GM19463 (cell line): Measurements from ENCODE around the gene KIRREL1.

Source experiments
- ATAC-seq: cut with Tn5 transposase; IDR thresholded peaks from one replicate; pipeline ENCODE4 v1.9.1; 2021; ENCODE audit warnings: mild to moderate bottlenecking, moderate library complexity; ENCODE audit not compliant: unreplicated experiment

KIRREL1 gene

GRCh38 chr1:157971769-157972168 lies 21.7 kb upstream of the KIRREL1 start:
- ATAC-seq, result no peak

- no peak for ATAC-seq
Measured at GRCh38 chr1:157975228-157975950, 18.1 kb upstream of the KIRREL1 start.

GRCh38 chr1:157976888-157977287 lies 16.6 kb upstream of the KIRREL1 start:
- ATAC-seq, result no peak

GRCh38 chr1:157978586-157979403 lies 14.7 kb upstream of the KIRREL1 start:
- no peak for ATAC-seq

- ATAC-seq, result no peak
Measured at GRCh38 chr1:157982136-157982535, 11.3 kb upstream of the KIRREL1 start.

- no peak for ATAC-seq
Measured at GRCh38 chr1:157983787-157984186, 9.7 kb upstream of the KIRREL1 start.

- ATAC-seq, result no peak
Measured at GRCh38 chr1:157984469-157984868, 9.0 kb upstream of the KIRREL1 start.

GRCh38 chr1:157985473-157985872 lies 8.0 kb upstream of the KIRREL1 start:
- ATAC-seq, result no peak

- ATAC-seq, result no peak
Measured at GRCh38 chr1:157988002-157988401, 5.4 kb upstream of the KIRREL1 start.

- no peak for ATAC-seq
Measured at GRCh38 chr1:157992031-157992832, 1.2 kb upstream of the KIRREL1 start.

GRCh38 chr1:157992833-157993146 lies 655 bp upstream of the KIRREL1 start:
- ATAC-seq, result no peak

- ATAC-seq, result no peak
Measured at GRCh38 chr1:157993918-157994605, 617 bp downstream of the KIRREL1 start.

GRCh38 chr1:157994704-157995582 lies 1.5 kb downstream of the KIRREL1 start:
- ATAC-seq, result no peak

- ATAC-seq, result no peak
Measured at GRCh38 chr1:157995583-157996169, 2.2 kb downstream of the KIRREL1 start.

- no peak for ATAC-seq
Measured at GRCh38 chr1:157996433-157996832, 3.0 kb downstream of the KIRREL1 start.

- no peak for ATAC-seq
Measured at GRCh38 chr1:158000507-158000906, 7.1 kb downstream of the KIRREL1 start.

- no peak for ATAC-seq
Measured at GRCh38 chr1:158002022-158002630, 8.7 kb downstream of the KIRREL1 start.

- no peak for ATAC-seq
Measured at GRCh38 chr1:158002631-158003405, 9.4 kb downstream of the KIRREL1 start.
